Measurements from ENCODE around the gene ARHGAP6.

- TF ChIP-seq CTCF (IDR thresholded peaks at IDR 0.05) (no peak), POLR2A (IDR thresholded peaks at IDR 0.05) (no peak)
Observed at GRCh38 chrX:11670316-11670715, 4.6 kb upstream of the ARHGAP6 start.
